HCT116 (cell line): Measurements from ENCODE around the gene SMC1B. TPM values are rescaled to one million over a fixed set of nuclear protein-coding genes. Genes with fewer than 3 reads are reported as not detected.
A peak's percentile ranks its signal among the peaks of the same experiment; 100 is the strongest.
"Not testable (repeated sequence)": the region's sequence is repeated elsewhere in the genome, so short reads cannot be mapped to it uniquely, and the experiment has no call there.

ENCODE experiments used
- ATAC-seq: fragments of 200-7000 bp; cut with Tn5 transposase; 2 replicates; pipeline ENCODE4 v1.9.1; 2020; ENCODE audit warnings: mild to moderate bottlenecking, moderate library complexity
- BruUV-seq: library from RNA; stranded (reverse); fragments of 400-500 nt; replicated peaks from 2 replicates; lab custom pipeline; 2021; lab: Mats Ljungman, UMichigan
- CTCF ChIA-PET: fragments of 300-600 bp; sonication (Branson Sonifier 250); formaldehyde crosslinking; loops from one replicate; lab custom pipeline; 2021; ENCODE audit warnings: antibody characterized with exemption; lab: Charles Lee
- POLR2A ChIA-PET: fragments of 300-600, 350-600 bp; sonication (Branson Sonifier 250); formaldehyde crosslinking; loops from one replicate; lab custom pipeline; 2021; ENCODE audit warnings: antibody characterized with exemption; lab: Charles Lee
- RAD21 ChIA-PET, 2 experiments: fragments of 300-600 bp; sonication (Branson Sonifier 250); formaldehyde crosslinking; loops; one replicate each; lab custom pipeline; 2023; ENCODE audit warnings: low total read pairs in 2 of 2; ENCODE audit not compliant: uncharacterized antibody in 2 of 2, unreplicated experiment in 2 of 2, low non-redundant PET in 1 of 2; lab: Charles Lee
- DNase-seq: peaks from one replicate; pipeline ENCODE4 v3.0.0-alpha.2; 2010; ENCODE audit warnings: low read depth, low spot score
- H2AFZ ChIP-seq: fragments of 200-600 bp; shearing (Covaris generic), sonication (generic); 2 replicates; pipeline ENCODE4 v1.6.1; 2017; ENCODE audit warnings: low read depth, mixed run types, mixed read lengths, antibody characterized with exemption, low read length; ENCODE audit not compliant: poor library complexity, severe bottlenecking
- H3K27ac ChIP-seq: 2 replicates; pipeline ENCODE4 v1.5.1; 2012; ENCODE audit warnings: low read depth, low read length
- H3K27me3 ChIP-seq: fragments of 200-600 bp; sonication (generic); 2 replicates; pipeline ENCODE4 v1.6.1; 2016; ENCODE audit warnings: mixed run types, low read length, mixed read lengths; ENCODE audit not compliant: insufficient read depth
- H3K36me3 ChIP-seq, 2 experiments: fragments of 200-500 bp in 1 of 2; fragments of 200-600 bp in 1 of 2; sonication (Bioruptor generic) in 1 of 2; sonication (generic) in 1 of 2; 2 replicates each; pipeline versions ENCODE4 v1.5.1 to v1.6.1; 2014 to 2016; ENCODE audit warnings: low read length in 2 of 2, inconsistent platforms in 1 of 2, mixed read lengths in 1 of 2, mixed run types in 1 of 2; ENCODE audit not compliant: insufficient read depth in 2 of 2, control insufficient read depth in 1 of 2
- H3K4me1 ChIP-seq, 2 experiments: fragments of 200-600 bp in 1 of 2; sonication (generic) in 1 of 2; 2 replicates each; pipeline versions ENCODE4 v1.5.1 to v1.6.1; 2012 to 2017; ENCODE audit warnings: low read length in 2 of 2, inconsistent platforms in 1 of 2, mild to moderate bottlenecking in 1 of 2, mixed read lengths in 1 of 2, mixed run types in 1 of 2, moderate library complexity in 1 of 2; ENCODE audit not compliant: insufficient read depth in 2 of 2, control insufficient read depth in 1 of 2
- H3K4me2 ChIP-seq: fragments of 200-600 bp; sonication (generic); 2 replicates; pipeline ENCODE4 v1.6.1; 2017; ENCODE audit warnings: mixed run types, low read length, mixed read lengths
- H3K4me3 ChIP-seq, 2 experiments: fragments of 200-600 bp in 1 of 2; sonication (generic) in 1 of 2; replicated peaks in 1 of 2; 2 replicates each; pipeline ENCODE4 v1.5.1; 2011 to 2016; ENCODE audit warnings: low read length in 2 of 2, control low read depth in 1 of 2, low read depth in 1 of 2, mild to moderate bottlenecking in 1 of 2, mixed read lengths in 1 of 2, mixed run types in 1 of 2
- H3K79me2 ChIP-seq: fragments of 200-600 bp; sonication (generic); 2 replicates; pipeline ENCODE4 v1.6.1; 2017; ENCODE audit warnings: mild to moderate bottlenecking, mixed run types, low read length, moderate library complexity, mixed read lengths; ENCODE audit not compliant: insufficient read depth
- H3K9ac ChIP-seq: fragments of 200-600 bp; sonication (generic); 2 replicates; pipeline ENCODE4 v1.6.1; 2016; ENCODE audit warnings: low read length, mixed read lengths
- H3K9me2 ChIP-seq: fragments of 200-600 bp; sonication (generic), shearing (Covaris generic); 2 replicates; pipeline ENCODE4 v1.6.1; 2017; ENCODE audit warnings: mixed run types, mild to moderate bottlenecking, moderate library complexity; ENCODE audit not compliant: insufficient read depth
- H3K9me3 ChIP-seq, 2 experiments: fragments of 200-500 bp in 1 of 2; fragments of 200-600 bp in 1 of 2; sonication (Bioruptor generic) in 1 of 2; sonication (generic) in 1 of 2; 2 replicates each; pipeline ENCODE4 v1.6.1; 2014 to 2017; ENCODE audit warnings: low read length in 2 of 2, mixed read lengths in 2 of 2, inconsistent platforms in 1 of 2, low read depth in 1 of 2, mild to moderate bottlenecking in 1 of 2, mixed run types in 1 of 2, moderate library complexity in 1 of 2; ENCODE audit not compliant: control insufficient read depth in 1 of 2, insufficient read depth in 1 of 2
- H4K20me1 ChIP-seq: fragments of 200-600 bp; sonication (generic), shearing (Covaris generic); 2 replicates; pipeline ENCODE4 v1.6.1; 2017; ENCODE audit warnings: mixed run types, mild to moderate bottlenecking, moderate library complexity; ENCODE audit not compliant: insufficient read depth
- ELF1 ChIP-seq: IDR thresholded peaks from 2 replicates; pipeline ENCODE4 v1.6.1; 2012; ENCODE audit warnings: low read depth, borderline replicate concordance
- SIN3A ChIP-seq: IDR thresholded peaks from 2 replicates; pipeline ENCODE4 v1.6.1; 2012; ENCODE audit warnings: low read depth
- TCF7L2 ChIP-seq: IDR thresholded peaks from 2 replicates; pipeline ENCODE4 v1.7.0; 2011; ENCODE audit warnings: borderline replicate concordance, inconsistent platforms; ENCODE audit not compliant: insufficient read depth, insufficient read length; ENCODE audit errors: extremely low read depth
- YY1 ChIP-seq: IDR thresholded peaks from 2 replicates; pipeline ENCODE4 v1.6.1; 2011; ENCODE audit warnings: low read length, low read depth, moderate library complexity, mild to moderate bottlenecking; ENCODE audit not compliant: insufficient replicate concordance; ENCODE audit errors: extremely low read depth
- ZNF274 ChIP-seq: fragments of 200-500 bp; sonication (Bioruptor generic); IDR thresholded peaks from 2 replicates; pipeline ENCODE4 v1.6.1; 2014; ENCODE audit warnings: mild to moderate bottlenecking, low read depth, low read length, inconsistent platforms
- intact Hi-C: fragments of 100-400 bp; cut with micrococcal nuclease; formaldehyde crosslinking; loops from 2 replicates; pipeline ENCODE4 v1.10.0; 2022
- total RNA-seq: library from RNA; stranded (reverse); gene quantifications from one replicate; pipeline ENCODE4 v1.2.1, GENCODE V29; 2021; ENCODE audit not compliant: unreplicated experiment

The SMC1B gene
- total RNA-seq, 1 experiment from 2014 or later: not detected

- Histone ChIP-seq H3K79me2 (peaks cover 13% of the 10 kb centered on the region; the same call in 1 of the 2 replicates), H3K9me3 (no peaks in the 10 kb centered on the region), H3K36me3 (peaks cover 14 to 23% of the 10 kb centered on the region in 2 experiments; a peak in 3 of 4 replicates), H3K4me3 (no peak overlapping the region), H3K27me3 (no peaks in the 10 kb centered on the region), H2AFZ (no peak overlapping the region), H3K4me2 (no peak overlapping the region), H3K9ac (no peak overlapping the region), H3K4me1 (no peaks in the 10 kb centered on the region), H3K27ac (no peak overlapping the region), H3K9me2 (no peaks in the 10 kb centered on the region), H4K20me1 (no peaks in the 10 kb centered on the region)
- intact Hi-C loops: no loop called here
- no peak for TF ChIP-seq ELF1
- no peak for TF ChIP-seq SIN3A
- no peak for TF ChIP-seq YY1
- no peak for TF ChIP-seq TCF7L2
- no TSS peak for BruUV-seq
- RAD21 ChIA-PET: no interaction called here
- CTCF ChIA-PET: no interaction called here
- POLR2A ChIA-PET: no interaction called here
- no peak for DNase-seq
- no peak for ATAC-seq
These were observed 83.9 kb downstream of the SMC1B start for GRCh38 chr22:45329530-45329936.

GRCh38 chr22:45328822-45329529 lies 84.4 kb downstream of the SMC1B start:
- H3K36me3 ChIP-seq: peaks cover 12 to 27% of the 10 kb centered on the region in 2 experiments; a peak in 3 of 4 replicates
- CTCF ChIA-PET: no interaction called here
- POLR2A ChIA-PET: no interaction called here
- peaks cover 14% of the 10 kb centered on the region; the same call in 1 of the 2 replicates for H3K79me2 ChIP-seq
- no peak overlapping the region for H3K27ac ChIP-seq
- H3K9me2 ChIP-seq: no peaks in the 10 kb centered on the region
- no peak overlapping the region for H3K4me3 ChIP-seq
- no TSS peak for BruUV-seq
- no peaks in the 10 kb centered on the region for H3K4me1 ChIP-seq
- RAD21 ChIA-PET: no interaction called here
- intact Hi-C loops: no loop called here
- H2AFZ ChIP-seq: no peak overlapping the region
- no peak for DNase-seq
- H4K20me1 ChIP-seq: no peaks in the 10 kb centered on the region
- peak; percentile 25; the same call in 1 of the 2 replicates for ATAC-seq
- H3K9me3 ChIP-seq: no peaks in the 10 kb centered on the region
- TF ChIP-seq ZNF274: no peak
- no peak overlapping the region for H3K4me2 ChIP-seq
- no peak overlapping the region for H3K9ac ChIP-seq
- no peaks in the 10 kb centered on the region for H3K27me3 ChIP-seq

DNA sequence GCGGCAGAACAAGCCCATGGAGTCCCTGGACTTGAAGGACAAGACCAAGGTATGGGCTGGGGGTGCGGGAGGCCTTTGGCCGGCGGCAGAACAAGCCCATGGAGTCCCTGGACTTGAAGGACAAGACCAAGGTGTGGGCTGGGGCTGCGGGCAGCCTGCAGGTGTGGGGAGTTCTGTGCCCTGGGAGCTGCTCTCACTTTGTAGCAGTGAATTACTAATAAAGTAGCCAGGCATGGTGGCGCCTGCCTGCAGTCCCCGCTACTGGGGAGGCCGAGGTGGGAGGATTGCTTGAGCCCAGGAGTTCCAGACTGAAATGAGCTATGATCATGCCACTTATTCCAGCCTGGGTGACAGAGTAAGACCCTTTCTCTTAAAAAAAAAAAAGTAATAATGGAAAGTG lies 85.1 kb downstream of the SMC1B start:
- CTCF ChIA-PET, BruUV-seq, POLR2A ChIA-PET, ATAC-seq, DNase-seq, H4K20me1 ChIP-seq, H3K9me3 ChIP-seq, H3K4me1 ChIP-seq, H3K9me2 ChIP-seq, intact Hi-C loops, H3K4me3 ChIP-seq, H3K27ac ChIP-seq, H3K27me3 ChIP-seq, H2AFZ ChIP-seq, RAD21 ChIA-PET, H3K4me2 ChIP-seq, H3K9ac ChIP-seq: not testable (repeated sequence)
- Histone ChIP-seq H3K36me3 (peaks cover 14 to 30% of the 10 kb centered on the region in 2 experiments; a peak in 3 of 4 replicates), H3K79me2 (peaks cover 17% of the 10 kb centered on the region; the same call in 1 of the 2 replicates)
